Endothelial cell of hepatic sinusoid (primary cell): Measurements from ENCODE around the gene FAM210B.
"Not testable (repeated sequence)": the region's sequence is repeated elsewhere in the genome, so short reads cannot be mapped to it uniquely, and the experiment has no call there.

Experiments used
- in situ Hi-C: cut with HindIII; loops from 2 replicates; pipeline ENCODE4 v1.10.0; 2017; ENCODE audit warnings: low sequenced_read_pairs

Gene FAM210B

GRCh38 chr20:56360133-56360907 lies 1.5 kb downstream of the FAM210B start:
- in situ Hi-C loops: no loop called here

GRCh38 chr20:56360908-56361205 lies 2.1 kb downstream of the FAM210B start:
- in situ Hi-C loops: no loop called here

GRCh38 chr20:56361900-56362299 lies 3.1 kb downstream of the FAM210B start:
- in situ Hi-C loops: no loop called here

DNA sequence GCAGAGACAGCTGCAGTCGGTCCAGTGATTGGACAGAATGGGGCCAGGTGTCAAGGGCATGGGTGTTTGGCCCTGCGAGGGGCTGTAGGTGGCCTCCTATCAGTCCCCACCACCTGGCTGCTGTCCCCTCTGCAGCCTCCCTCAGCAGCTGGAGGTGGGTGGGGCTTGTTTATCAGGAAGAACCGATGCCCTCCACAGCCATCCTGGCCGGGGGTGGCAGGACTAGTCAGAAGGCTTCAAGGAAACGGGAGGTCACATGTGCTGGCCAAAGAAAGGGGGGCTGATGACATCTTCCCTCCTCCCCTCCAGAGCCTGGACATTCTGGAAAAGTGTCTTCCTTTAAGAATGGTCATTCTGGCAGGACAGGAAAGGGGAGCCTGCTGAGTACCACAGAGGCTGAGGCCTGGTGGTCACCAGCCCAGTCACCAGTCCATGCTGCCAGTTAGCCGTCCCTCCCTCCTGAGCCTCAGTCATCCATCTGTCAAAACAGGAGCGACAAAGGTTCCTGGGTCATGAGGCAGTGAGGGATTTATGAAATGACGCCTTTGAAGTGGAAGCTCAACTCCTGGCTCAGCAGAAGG lies 4.1 kb downstream of the FAM210B start:
- in situ Hi-C loops: no loop called here

GRCh38 chr20:56363491-56363890 lies 4.7 kb downstream of the FAM210B start:
- in situ Hi-C loops: no loop called here

DNA sequence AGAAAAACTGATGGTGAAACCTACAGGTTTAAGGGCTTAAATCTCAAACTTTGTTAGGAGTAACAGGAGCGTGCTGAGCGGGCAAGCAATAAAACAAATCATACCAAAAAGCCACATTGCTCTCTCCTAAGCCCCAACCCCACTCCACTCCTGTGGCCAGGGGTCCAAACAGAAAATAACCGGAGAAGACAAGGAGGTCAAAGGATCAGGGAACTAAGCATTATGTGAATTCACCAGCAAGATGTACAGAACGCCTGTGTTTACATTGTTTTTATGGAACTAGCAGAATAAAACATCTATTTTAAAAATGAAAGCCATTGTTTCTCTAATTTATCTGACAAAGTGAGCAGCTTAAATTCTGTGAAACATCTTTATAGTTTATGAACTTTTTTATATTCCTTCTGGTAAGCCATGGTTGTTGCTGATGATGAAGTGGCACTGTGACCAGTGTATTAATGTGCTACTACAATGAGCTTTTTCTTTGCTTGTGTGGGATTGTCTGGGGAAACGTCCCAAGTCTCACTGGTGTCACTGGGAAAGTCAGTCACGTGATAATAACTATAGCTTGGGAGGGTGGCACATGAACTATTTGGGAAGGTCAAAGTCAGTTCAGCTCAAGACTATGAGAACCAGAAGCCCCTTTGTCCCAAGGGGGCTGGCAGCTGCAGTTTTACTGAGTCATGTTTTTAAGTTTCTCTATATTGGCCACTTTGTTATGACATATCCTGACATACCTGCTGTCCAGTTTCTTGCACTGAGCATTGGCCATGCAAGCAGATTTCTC lies 9.8 kb downstream of the FAM210B start:
- in situ Hi-C loops: no loop called here

DNA sequence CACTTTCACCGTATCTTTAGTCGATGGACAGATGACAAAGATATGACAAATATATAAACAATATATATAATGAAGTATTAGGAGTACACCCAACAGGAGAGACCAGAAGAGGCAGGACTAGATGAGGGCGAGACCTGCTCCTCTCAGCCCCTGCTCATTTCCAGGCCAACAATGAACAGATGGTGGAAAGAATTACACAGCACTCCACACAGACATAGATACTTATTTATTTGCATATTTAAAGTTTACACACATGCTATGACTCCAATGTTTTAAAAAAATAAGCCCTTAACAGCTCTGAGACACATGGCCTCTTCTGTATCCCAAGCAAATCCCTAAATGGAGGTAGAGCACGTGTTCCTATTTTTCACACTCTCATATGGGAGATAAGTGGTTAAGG lies 10.4 kb downstream of the FAM210B start:
- in situ Hi-C loops: no loop called here

GRCh38 chr20:56371977-56372376 lies 13.2 kb downstream of the FAM210B start:
- in situ Hi-C loops: no loop called here

- in situ Hi-C loops: no loop called here
Observed at GRCh38 chr20:56372850-56373249, 14.1 kb downstream of the FAM210B start.

- in situ Hi-C loops: no loop called here
Observed at GRCh38 chr20:56373942-56374341, 15.2 kb downstream of the FAM210B start.

GRCh38 chr20:56376331-56376730 lies 17.6 kb downstream of the FAM210B start:
- in situ Hi-C loops: no loop called here

DNA sequence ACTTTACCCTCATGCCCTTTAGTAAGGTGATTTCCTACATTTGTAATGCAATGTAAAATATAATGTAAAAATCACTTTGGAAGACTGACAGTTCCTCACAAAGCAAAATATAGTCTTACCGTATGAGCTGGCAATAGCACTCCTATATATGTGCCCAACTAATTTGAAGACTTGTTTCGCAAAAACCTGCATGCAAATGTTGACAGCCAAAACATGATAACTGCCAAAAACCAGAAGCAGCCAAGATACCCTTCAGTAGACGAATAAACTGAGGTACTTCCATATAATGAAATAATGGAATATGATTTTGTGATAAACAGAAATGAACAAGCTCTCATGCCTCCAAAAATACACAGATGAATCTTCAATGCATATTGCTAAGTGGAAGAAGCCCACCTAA lies 19.6 kb downstream of the FAM210B start:
- in situ Hi-C loops: no loop called here

- in situ Hi-C loops: loop anchor here (5.0 kb wide), 1 partner anchor 97 kb away; no protein-coding TSS in a partner anchor
Observed at GRCh38 chr20:56380375-56380774, 21.6 kb downstream of the FAM210B start.

DNA sequence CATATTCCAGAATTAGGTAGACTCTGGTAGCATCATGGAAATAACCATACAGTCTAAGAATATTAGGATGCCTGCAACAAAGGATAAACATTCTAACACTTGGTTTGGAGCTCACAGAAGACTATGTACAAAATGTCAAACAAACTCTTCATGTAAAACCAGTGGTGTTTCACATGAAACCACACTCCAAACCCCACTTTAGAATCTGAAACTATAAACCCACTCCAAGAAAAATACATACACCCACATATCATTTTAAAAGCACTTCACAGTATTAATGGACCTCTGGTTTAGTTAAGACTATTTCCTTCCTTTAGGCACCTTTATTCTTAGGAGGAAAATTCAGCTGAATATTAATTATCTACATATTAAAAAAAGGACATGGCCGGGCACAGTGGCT lies 22.7 kb downstream of the FAM210B start:
- in situ Hi-C loops: loop anchor here (5.0 kb wide), 1 partner anchor 96 kb away; no protein-coding TSS in a partner anchor

DNA sequence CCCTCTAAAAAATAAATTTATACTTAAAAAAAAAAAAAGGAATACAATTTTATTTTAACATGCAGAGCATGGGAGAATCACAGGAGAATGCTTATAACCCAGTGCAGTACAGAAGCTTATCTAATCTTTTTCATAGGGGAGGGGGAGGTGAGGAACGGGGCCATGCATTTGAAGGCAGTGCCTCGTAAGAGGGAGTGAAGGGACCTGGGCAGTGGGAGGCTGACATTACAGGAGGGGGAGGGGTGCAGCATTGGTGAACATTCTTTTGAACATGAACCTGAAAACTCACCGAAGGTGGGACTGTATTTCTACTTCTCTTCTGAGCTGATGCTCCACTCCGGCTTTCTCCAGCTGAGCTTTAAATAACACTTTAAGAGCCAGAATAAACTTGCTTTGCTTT lies 23.9 kb downstream of the FAM210B start:
- in situ Hi-C loops: loop anchor here (5.0 kb wide), 1 partner anchor 95 kb away; no protein-coding TSS in a partner anchor

GRCh38 chr20:56383334-56383733 lies 24.6 kb downstream of the FAM210B start:
- in situ Hi-C loops: loop anchor here (5.0 kb wide), 1 partner anchor 94 kb away; no protein-coding TSS in a partner anchor

GRCh38 chr20:56385130-56385529 lies 26.4 kb downstream of the FAM210B start:
- in situ Hi-C loops: no loop called here

DNA sequence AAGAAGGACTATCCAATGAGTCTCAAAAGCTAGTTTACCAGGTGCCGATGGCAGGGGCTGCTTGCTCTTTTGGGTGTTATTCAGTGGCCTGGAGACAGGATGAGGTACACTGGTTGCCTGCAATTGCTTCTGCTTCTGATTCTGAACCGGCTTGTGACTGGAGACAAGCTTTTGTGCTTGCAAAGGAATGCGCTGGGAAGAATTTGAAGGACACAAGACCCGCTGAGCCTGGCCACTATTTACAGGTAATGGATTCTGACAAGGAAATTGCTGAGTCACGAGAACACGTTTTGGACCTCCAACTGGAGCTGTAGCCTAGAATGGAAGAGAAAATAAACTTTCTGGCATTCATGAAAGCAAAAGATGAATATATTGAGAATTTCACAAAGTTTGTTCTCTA lies 27.4 kb downstream of the FAM210B start:
- in situ Hi-C loops: no loop called here

DNA sequence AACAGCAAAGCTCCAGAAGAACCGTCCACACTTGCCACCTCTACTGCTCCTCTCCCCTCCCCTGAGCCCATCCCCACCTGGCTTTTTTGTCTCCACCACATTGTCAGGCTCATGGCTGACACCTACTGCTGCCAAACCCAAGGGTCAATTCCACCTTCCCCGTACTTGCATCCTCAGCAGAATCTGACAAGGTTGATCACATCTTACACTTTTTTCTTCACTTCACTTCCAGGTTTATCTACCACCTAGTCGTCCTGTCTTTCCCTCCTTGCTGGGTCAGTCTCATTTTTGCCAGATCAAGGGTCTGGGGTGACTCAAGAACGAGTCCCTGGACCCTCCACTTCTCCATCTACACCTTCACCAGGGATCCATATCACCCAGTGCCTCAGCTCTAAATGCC lies 30.1 kb downstream of the FAM210B start:
- in situ Hi-C loops: no loop called here

DNA sequence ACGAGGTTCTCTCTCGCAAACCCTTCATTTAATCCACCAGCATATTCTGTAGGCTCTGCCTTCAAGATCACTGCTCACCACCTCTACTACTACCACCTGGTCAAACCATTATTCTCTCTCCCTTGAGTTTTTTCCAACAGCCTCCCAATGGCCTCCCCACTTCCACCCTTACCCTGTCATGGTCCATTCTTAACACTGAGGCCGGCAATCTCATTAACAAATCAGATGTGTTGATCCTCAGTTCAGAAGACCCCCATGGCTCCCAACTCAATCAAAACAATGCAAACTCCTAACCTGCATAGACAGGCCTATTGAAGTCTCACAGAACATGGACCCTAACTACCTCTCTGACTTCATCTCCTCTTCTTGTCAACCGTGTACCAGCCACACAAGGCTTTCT lies 31.0 kb downstream of the FAM210B start:
- in situ Hi-C loops: no loop called here

DNA sequence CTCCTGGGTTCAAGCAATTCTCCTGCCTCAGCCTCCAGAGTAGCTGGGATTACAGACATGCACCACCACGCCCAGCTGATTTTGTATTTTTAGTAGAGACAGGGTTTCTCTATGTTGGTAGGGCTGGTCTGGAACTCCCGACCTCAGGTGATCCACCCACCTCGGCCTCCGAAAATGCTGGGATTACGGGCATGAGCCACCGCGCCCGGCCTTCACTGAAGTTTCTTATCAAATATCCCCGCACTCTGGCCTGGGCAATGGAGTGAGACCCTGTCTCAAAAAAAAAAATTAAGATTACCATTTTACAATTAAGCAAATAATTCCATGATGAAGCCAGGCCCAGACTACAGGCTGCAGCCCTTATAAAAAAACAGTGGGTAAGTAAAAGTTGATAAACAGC lies 31.6 kb downstream of the FAM210B start:
- in situ Hi-C loops: not testable (repeated sequence)

DNA sequence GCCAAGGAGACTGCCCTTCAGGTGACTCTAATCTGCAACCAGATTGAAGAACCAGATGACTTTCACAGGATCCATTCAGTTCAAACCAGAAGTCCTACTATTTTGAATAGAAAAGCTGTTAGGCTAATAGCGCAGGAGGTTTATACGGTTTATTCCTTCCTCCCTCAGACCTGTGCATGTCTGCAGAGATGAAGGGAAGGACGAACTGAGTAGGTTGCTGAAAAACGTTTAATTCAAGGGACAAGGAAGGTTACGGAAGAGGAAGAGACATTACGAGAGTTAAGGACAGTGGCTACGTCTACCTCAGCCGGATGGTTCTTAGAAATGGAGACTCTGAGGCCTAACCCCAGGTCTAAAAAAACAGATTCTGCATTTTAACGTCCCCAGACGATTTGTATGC lies 32.3 kb downstream of the FAM210B start:
- in situ Hi-C loops: no loop called here
